D341Med (cell line): ENCODE data around the gene RICTOR.

Experiments used
- DNase-seq: peaks from one replicate; pipeline ENCODE4 v3.0.0; 2012; ENCODE audit warnings: low spot score

RICTOR gene

DNA sequence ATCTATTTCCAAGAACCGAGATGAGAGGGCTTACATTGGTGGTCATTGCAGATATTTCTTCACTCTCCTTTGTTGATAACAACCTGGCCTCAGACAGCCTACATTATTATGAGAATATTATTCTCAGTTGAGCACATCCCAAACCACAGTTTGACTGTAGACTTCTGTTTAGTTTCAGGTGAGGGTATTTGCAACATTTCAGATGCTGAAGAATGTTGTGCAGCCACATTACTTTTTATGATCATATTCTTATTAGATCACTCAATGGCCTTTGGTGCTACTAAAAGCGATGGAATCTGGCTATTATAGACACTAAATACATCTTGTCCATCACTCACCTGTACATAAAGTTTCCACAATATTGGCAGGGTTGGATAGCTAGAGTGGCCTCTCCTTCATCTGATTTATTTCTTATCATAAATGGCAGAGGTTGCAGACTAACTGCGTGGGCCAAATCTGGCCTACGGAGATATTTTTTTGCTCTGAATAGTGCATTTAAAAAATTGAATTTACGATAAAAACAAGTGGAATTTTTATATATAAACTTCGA, 26.2 kb upstream of the RICTOR start:
- DNase-seq, result no peak

DNA sequence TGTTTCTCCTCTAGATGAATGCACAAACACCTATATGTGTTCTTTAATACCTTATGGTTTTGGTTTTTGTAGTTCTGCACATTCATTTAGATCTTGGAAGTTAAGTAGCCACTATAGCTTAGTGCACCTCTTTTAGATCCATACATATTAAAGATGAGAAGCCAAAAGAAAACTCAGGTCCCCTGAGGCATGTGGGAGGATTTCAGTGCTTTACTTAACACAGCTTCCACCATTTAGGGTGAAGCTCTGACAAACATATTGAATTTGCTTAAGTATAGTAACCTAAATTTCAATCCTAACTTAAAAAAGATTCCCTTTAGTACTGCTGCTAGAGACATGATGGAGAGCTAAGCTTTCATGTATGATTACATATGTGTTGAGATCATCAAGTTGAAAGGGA, 25.6 kb upstream of the RICTOR start:
- no peak for DNase-seq

DNA sequence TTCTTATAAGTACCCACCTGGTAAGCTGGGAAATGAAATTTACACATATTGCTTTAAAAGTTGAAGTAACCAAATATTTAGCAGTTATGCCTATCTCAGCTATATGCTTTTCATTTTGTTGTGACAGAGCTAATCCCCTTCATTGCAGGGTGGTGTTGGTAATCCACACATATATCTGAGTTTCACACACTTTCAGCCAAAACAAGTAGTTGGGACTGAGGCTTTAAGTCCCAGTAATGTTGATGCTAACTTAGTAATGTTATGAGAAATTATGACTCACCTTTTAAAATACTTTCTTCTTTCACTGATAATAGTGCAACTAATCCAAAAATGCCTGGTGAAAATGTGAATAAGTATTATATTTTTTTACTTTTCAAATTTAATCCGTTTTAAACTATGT, 19.2 kb upstream of the RICTOR start:
- no peak for DNase-seq

DNA sequence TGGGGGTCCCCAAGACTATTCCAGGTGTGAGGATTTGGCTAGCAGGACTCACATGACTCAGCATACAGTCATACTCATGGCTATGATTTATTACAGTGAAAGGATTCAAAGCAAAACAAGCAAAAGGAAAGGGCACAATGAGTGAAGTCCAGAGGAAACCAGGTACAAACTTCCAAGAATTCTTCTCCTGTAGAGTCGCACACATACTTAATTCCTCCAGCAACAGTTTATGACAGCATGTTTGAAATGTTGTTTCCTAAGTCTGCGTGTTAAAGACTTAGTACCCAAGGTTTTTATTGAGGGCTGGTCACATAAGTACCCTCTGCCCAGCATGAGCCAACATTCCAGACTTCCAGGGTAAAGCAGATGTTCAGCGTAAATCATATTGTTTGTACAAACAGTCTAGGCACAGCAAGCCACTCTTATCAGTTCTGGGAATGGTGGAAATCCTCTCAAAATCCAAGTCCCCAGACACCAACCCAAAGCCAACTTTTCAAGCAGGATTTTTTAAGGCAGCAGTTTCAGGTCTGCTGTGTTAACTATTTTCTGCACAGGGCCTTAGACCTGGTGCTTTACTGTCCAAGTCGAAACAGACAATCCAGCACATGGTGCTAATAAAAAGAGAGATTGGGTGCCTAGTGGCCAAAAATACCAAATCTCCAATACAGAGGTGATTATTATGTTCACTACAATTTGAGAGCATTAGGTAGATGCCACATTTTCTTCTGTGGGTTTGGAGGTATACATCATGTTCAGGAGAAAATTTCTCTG, 18.6 kb upstream of the RICTOR start:
- no peak for DNase-seq

DNA sequence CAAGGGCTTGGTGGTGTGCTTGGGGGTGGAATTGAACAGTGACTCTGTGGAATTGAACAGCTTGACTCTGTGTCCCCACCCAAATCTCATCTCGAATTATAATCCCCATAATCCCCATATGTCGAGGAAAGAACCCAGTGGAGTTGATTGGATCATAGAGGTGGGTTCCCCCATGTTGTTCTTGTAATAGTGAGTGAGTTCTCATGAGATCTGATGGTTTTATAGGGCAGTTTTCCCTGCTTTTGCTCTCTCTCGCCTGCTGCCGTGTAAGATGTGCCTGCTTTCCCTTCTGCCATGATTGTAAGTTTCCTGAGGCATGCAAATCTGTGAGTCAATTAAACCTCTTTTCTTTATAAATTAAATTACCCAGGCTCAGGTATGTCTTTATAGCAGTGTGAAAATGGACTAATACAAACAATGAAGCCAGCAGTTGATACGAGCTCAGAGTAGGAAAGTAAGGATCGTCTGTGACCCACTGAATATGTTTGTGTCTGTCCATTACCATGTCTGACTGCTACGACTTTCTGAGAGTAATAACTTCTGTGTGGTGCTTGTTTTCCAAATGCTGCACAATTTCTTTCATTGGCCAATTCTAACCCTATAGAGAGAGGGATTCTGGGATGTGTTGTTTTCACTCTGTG, 17.9 kb upstream of the RICTOR start:
- DNase-seq, result no peak

DNA sequence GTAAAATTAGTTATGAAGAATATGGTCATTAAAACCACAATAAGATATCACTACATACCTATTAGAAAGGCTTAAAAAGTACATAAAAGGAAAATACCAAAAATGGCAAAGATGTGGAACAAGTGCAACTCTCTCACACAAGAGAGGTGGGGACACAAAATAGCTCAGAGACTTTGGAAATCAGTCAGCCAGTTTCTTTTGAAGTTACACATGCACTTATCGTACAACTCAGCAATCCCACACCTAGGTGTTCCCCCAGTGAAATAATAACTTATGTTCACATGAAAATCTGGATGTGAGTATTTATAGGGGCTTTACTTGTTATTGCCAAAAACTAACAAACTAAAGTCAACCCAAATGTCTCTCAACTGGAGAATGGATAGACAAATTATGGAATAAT, 9.8 kb upstream of the RICTOR start:
- no peak for DNase-seq

DNA sequence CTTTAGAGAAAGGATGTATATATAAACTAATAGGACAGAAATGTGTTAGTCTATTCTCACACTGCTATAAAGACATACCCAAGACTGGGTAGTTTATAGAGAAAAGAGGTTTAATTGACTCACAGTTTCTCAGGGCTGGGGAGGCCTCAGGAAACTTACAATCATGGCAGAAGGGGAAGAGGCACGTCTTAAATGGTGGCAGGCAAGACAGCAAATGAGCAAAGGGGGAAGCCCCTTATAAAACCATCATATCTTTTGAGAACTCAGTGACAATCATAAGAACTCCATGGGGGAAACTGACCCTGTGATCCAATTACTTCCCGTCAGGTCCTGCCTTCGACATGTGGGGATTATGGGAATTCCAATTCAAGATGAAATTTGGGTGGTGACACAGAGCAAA, 8.8 kb upstream of the RICTOR start:
- no peak for DNase-seq

DNA sequence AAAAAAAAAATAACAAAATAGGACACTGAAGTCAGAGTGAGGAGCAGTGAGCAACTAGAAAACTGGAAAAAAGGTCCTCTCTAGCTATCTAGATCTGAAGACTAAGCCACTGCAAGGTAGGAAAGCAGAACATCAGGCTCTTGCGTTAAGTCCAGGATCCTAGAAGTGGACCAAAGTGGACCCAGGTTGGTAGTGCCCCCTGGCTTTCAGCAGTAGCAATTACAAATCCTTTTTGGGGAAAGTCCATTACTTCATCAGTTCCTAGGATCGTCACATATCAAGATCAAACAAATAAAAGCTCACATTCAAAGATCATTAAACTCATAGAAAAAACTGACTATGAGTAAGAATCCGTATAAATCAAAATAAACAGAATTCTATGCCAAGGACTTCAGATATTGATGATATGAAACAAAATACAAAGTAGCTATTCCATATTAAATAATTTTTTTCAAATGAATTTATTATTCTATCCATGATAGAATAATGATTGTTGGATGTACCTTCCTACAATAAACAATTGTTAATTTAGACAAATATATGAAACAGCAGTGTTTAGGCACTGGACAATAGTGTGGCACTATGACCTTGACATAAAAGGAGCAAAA, 6.5 kb upstream of the RICTOR start:
- DNase-seq, result peak; percentile 51

DNA sequence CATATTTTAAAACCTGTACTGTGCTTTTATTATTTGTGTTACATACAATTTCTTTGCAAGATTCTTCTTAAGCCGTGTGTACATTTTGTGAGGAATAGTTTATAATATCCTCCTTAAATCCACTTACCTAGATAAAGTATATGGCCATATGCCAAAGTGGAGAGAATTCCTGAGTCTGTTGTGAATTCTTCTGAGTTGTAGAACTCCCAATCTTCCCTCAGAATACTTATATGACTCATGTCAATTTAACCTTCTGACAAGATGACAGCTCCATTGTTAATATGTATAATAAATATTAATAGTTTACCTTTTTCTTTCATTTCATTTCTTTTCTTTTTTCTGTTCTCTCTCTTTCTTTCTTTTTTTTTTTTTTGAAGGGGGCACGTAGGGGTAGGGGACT, 6.0 kb upstream of the RICTOR start:
- DNase-seq, result no peak

DNA sequence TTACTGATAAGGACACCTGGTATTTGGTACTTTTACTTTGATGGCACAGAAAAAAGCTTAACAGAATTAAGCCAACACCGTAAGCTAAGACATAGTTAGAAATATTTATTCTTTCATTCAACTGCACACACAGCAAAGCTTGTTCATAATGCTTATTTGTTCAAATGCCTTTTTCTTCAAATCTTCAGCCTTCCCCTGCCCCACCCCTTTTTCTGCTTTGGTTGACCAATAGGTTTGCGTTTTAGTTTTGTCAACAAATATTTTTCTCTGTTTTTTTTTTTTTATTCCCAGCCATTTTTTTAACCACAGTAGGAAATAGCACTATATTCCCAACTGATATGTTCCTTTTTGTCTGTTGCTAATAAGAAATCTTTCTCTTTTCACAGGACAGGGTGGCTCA, 4.9 kb upstream of the RICTOR start:
- DNase-seq, result no peak

DNA sequence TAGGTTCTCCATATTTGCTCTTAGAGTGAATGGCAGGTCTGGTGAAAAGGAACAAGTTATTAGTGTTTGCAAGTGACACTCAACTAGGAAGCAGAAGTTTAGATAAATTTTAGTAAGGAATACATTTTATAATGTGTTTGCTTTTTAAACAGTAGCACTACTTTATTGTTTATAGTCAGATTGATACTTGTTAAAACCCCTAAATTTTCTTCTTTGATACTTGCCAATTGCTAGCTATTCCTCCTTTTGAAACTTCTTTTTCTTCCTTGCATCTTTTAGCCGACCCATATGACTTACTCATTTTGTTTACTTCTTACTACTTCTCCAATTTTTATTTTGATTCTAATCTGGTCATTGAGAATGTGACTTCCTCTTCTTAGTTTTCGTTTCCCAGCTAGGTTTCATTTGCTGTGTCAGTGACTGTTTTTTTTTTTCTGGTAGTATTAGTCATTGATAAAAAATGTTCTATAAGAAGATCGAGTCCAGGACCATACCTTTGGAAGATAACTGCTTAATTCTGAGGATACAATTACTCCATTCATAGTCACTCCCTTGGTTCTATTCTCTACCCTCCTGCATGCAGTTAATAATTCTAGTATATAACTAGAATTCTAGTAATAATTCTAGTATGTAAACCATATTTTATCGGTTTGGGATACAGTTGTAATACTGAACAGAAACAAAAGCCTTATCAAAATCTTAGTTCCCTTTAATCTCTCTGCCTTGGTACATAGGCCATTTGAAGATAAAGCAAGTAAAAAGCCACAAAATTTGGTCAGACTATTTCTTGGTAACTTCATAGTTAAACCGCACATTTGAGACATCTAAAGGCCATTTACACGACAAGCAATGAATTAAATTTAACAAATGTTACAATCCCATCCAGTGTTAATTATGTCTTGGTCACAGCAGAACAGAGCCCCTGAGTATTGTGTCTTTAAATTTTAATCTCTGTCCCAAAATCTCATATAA, 2.8 kb upstream of the RICTOR start:
- DNase-seq, result no peak

DNA sequence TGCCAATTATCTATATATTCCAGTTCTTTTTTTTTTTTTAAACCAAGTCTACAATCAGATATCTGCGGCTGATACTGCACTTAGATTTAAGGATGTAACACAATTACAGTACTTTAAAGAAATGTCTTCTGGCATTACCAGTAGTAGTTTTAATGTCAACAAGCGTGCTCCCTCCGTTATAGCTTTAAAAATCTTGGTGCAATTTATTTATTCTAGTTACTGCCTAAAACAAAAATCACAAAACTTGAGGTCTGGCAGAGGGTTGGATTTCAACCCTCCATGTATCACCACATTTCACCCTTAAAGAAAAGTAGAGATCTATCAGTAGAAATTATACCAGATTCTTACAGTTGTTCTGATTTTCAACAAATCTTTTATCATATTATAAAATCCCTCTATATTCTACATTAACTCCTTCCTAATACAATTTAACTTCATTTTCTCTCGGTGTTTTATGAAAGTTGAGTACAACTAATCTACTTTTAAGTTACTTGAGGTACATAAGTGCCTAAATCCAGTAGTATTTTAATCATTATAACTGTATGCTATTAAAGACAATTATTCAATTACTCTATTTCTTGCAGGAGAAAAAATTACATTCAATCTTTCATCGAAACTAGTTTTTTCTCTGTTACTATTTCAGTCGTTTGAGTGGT, 2.0 kb upstream of the RICTOR start:
- no peak for DNase-seq

DNA sequence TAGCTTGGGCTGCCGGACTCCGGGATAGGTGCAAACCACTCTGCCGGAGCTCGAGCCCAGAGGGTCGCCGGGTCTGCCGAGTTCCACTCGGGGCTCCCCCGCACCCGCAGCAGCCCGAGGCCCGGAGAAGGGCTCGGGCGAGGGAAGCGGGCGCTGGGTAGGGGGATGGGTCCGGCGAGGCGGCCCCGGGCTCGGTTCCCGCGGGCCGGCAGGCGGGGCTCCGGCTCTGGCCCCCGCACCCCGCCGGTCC, 507 bp downstream of the RICTOR start:
- no peak for DNase-seq

DNA sequence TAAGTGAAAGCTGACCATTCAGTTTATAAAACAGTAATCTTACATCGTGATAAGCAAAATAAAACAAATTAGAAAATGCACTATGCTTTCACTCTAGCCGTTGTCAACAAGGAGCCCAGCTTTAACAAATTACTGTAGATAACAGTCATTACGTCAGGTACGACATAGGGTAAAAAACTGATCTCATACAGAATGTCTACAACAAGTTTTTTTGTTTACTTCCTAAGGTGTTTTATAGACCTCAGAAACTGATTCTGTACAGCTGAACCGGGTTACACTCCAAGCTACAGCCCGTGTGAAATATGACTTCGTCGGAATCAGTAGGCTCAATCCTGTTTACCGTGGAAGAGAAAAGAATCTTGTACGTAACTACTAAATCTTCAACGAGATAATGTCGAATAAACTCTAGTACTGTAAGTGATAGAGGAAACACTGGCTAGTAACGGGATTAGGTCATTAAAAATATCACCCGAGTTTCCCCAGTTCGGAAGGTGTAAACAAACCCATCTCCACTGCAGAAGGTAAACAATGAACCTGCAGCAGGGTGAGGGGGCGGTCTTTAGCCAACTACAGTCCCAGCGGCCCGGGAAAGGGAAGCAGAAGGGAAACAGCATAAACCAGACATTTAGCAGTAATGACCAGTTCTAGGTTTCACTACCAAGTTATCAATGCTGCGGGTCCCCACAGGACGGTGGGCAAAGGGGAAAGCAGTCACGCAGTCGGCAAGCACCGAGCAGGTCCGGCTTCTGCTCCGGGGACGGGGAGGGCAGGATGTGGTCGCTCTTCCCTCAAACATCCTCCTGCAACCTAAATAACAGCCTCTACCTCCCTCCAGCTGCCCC, 1.1 kb downstream of the RICTOR start:
- DNase-seq, result peak; percentile 50

DNA sequence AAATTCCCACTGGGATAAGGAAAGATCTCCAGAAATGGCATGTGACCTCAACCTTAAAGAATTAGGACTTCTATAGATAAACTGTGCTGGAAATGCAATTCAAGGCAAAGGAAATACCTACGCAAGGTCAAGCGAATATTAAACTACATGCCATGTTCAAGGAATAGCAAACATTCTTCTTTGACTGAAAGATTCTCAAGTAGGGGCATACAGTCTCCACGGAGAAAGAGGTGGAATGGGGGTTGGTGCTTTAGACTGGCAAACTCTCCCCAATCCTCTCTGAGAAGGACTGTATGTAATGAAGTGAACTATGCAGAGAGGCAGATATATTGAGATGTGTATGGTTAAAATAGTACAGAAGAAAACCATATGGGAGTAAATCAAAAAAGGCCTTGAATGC, 6.1 kb downstream of the RICTOR start:
- no peak for DNase-seq

DNA sequence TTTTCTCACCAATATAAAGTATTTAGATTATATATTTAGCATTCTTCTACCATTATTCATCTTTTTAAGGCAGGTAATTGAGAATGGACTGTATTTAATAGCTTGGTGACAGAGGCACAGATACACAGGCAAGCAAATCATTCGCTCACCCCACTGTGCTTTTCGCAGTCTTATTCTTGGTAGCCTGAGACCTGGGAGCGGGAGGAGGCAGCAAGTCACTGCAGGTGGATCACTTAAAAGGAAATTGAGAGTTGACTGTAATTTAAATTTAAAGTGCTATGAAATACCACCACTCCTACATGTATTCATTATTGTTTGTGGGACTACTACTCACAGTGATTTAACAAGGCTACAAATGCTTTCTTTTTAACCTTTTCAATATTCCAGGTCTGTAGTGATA, 9.7 kb downstream of the RICTOR start:
- DNase-seq, result no peak

DNA sequence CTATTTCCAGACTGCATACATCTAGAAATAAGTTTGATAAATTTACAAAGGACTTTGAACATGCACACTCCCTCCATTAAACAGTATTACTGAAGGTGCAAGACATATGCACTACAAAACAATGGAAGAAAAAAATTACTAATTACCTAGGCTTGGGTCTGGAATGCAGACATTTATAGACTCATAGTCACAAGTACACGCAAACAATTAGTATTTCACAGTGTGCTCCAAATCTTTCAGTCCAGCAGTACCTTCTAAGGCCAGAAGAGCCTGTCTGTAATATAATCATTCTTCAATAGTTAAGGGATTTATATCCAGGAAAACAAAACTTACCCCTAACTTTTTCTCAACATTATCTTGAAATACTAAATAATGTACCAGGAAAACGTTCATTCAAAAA, 11.2 kb downstream of the RICTOR start:
- DNase-seq, result no peak

DNA sequence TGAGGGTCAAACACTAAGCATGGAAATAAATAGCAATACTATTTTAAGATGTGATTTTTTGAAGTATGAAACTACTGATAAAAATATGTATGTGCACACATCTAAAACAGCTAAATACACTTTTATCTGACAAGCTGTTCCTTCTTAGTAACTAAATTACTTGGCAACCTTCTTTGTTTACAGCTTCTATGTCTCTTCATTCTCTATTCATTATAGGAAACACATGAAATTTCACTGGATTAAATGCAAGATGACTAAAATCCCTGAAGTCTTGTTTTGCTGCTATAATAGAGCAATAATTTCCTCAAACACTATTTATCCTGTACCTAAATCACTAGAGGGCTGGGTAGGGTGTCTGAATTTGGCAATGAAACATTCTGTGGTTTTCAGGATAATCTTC, 11.7 kb downstream of the RICTOR start:
- DNase-seq, result no peak

DNA sequence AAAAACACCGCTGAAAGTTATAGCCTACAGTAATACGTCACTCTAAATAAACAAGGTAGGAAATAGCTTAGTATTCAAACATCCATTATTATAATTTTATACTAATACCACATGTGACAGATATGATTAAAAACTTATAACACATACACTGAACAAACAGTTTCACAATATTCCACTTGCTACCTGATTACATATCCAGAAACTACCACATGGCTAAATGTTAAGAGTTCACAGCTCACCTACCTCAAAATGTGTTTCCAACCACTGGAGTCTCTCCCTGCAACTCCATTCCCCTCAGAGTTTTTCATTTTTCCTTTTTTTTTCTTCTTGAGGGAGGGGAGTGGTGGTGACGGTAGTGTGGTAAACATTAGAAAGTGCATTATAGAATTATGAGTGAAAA, 12.1 kb downstream of the RICTOR start:
- no peak for DNase-seq

DNA sequence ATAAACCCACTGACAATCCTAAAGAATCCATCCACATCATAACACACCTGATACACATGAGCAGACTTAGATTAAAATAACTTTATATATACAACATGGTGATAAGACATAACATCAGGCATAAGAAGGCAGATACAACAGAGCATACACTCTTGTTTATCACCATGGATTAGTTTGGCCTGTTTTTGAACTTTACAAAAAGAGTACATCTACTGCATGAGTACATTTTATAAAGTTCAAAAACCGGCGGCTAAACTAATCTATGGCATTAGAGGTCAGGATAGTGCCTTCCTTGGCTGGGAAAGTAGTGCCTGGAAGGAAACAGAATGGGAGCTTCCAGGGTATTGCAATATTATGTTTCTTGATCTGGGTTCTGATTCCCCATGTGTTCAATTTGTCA, 15.1 kb downstream of the RICTOR start:
- no peak for DNase-seq
